Measurements from ENCODE around the gene SEPTIN1. TPM values are rescaled to one million over a fixed set of nuclear protein-coding genes. Genes with fewer than 3 reads are reported as not detected.

The SEPTIN1 gene
- total and polyA plus RNA-seq, 2 of the 13 experiments (the other 11 are each of a cell fraction or from before 2014, with no cell fraction given) = 0.18 to 0.67 TPM

DNA sequence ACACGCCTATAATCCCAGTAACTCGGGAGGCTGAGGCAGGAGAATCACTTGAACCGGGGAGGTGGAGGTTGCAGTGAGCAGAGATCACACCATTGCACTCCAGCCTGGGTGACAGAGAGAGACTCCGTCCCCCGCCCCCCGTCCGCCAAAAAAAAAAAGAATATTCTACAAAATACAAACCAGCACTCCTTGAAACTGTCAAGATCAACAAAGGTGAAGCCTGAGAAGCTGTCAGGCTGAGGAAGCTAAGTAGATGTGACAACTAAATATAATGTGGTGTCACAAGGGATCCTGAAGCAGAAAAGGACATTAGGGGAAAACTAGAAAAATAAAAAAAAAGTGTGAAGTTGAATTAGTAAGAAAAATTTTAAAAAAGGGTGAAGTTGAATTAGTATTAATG, 33.4 kb downstream of the SEPTIN1 start:
- CTCF ChIA-PET (ENCODE audit: low intra/inter-chr PET ratio, low total read pairs) = no interaction called here
- Histone ChIP-seq H3K36me3 (replicated peaks in 1 of 2; ENCODE audit: control insufficient read depth in 1 of 2, insufficient read depth in 2 of 2, low read length in 2 of 2) (peaks cover 8 to 46% of the 10 kb centered on the region in 2 experiments), H3K27ac (ENCODE audit: extremely low read length, insufficient read depth, low read length) (no peak overlapping the region), H3K9ac (ENCODE audit: insufficient read depth, low read depth, low read length) (no peak overlapping the region), H3K4me2 (ENCODE audit: low read depth, low read length) (no peak overlapping the region), H3K4me1 (ENCODE audit: insufficient read depth, low read length) (peaks cover 27% of the 10 kb centered on the region), H3K27me3 (ENCODE audit: control insufficient read depth in 1 of 2, insufficient read depth in 2 of 2, low read length in 2 of 2) (no peaks in the 10 kb centered on the region; a peak in 1 of 5 replicates), H4K20me1 (ENCODE audit: insufficient read depth, low read length) (no peaks in the 10 kb centered on the region), H2AFZ (ENCODE audit: low read length) (no peak overlapping the region), H3K4me3 (replicated peaks in 1 of 3; ENCODE audit: insufficient read depth in 1 of 3, low read depth in 2 of 3, low read length in 3 of 3) (no peak overlapping the region), H3K79me2 (ENCODE audit: insufficient read depth, low read length) (peaks cover 4% of the 10 kb centered on the region), H3K9me3 (ENCODE audit: low read length) (no peaks in the 10 kb centered on the region)
- in situ Hi-C loops (cut with HindIII; ENCODE audit: extremely low pct_ligation_motif_present, low pct_unique_long_range_greater_than_20kb) (loop anchor here (25.0 kb wide), 1 partner anchor 762 kb away; no protein-coding TSS in a partner anchor), intact Hi-C loops (cut with micrococcal nuclease; ENCODE audit: unreplicated experiment) (no loop called here)
- FAIRE-seq (no peak), ATAC-seq (no peak), DNase-seq (ENCODE audit: low spot score) (no peak)
- TF ChIP-seq HNRNPLL (IDR thresholded peaks at IDR 0.05; ENCODE audit: low read depth, low read length, poor library complexity, severe bottlenecking) = no peak
- TF ChIP-seq DR1 (CRISPR knock-in tag; IDR thresholded peaks at IDR 0.05) = no peak
- TF ChIP-seq ZNF546 (CRISPR knock-in tag; conservative IDR thresholded peaks at IDR 0.05) = no peak
- no peak for TF ChIP-seq ADNP (CRISPR knock-in tag; IDR thresholded peaks at IDR 0.05)
- TF ChIP-seq, protein P1, sequence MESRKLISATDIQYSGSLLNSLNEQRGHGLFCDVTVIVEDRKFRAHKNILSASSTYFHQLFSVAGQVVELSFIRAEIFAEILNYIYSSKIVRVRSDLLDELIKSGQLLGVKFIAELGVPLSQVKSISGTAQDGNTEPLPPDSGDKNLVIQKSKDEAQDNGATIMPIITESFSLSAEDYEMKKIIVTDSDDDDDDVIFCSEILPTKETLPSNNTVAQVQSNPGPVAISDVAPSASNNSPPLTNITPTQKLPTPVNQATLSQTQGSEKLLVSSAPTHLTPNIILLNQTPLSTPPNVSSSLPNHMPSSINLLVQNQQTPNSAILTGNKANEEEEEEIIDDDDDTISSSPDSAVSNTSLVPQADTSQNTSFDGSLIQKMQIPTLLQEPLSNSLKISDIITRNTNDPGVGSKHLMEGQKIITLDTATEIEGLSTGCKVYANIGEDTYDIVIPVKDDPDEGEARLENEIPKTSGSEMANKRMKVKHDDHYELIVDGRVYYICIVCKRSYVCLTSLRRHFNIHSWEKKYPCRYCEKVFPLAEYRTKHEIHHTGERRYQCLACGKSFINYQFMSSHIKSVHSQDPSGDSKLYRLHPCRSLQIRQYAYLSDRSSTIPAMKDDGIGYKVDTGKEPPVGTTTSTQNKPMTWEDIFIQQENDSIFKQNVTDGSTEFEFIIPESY (CRISPR knock-in tag; IDR thresholded peaks at IDR 0.05) = no peak
- TF ChIP-seq ZFP36L1 (CRISPR knock-in tag; IDR thresholded peaks at IDR 0.05) = no peak
- no peak for TF ChIP-seq ZNF746 (CRISPR knock-in tag; IDR thresholded peaks at IDR 0.05)
- no TSS peak for BruUV-seq (replicated peaks)
- POLR2A ChIA-PET = interaction anchor here (1.3 kb wide), 1 partner anchor 61 kb away, joined by 3 read pairs; no protein-coding TSS in a partner anchor
- 97% methylated on average over 7 of the region's 7 CpGs for WGBS (ENCODE audit: low lambda C conversion rate)

DNA sequence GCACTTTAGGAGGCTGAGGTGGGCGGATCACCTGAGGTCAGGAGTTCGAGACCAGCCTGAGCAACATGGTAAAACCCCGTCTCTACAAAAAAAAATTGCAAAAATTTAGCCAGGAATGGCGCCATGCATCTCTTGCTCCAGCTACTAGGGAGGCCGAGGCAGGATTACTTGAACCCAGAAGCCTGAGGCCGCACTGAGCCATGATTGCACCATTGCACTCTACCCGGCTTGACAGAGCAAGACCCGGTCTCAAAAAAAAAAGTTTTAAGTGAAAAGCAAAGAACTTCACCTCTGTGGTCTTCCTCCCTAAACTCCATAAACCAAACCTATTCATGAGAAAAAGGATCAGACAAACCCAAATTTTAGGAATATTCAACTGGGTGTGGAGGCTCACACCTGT, 34.2 kb downstream of the SEPTIN1 start:
- Histone ChIP-seq H3K36me3 (replicated peaks in 1 of 2; ENCODE audit: control insufficient read depth in 1 of 2, insufficient read depth in 2 of 2, low read length in 2 of 2) (peaks cover 9 to 47% of the 10 kb centered on the region in 2 experiments), H3K4me2 (ENCODE audit: low read depth, low read length) (no peak overlapping the region), H3K27me3 (ENCODE audit: control insufficient read depth in 1 of 2, insufficient read depth in 2 of 2, low read length in 2 of 2) (no peaks in the 10 kb centered on the region; a peak in 1 of 5 replicates), H3K27ac (ENCODE audit: extremely low read length, insufficient read depth, low read length) (no peak overlapping the region), H3K4me3 (replicated peaks in 1 of 3; ENCODE audit: insufficient read depth in 1 of 3, low read depth in 2 of 3, low read length in 3 of 3) (no peak overlapping the region), H3K9ac (ENCODE audit: insufficient read depth, low read depth, low read length) (no peak overlapping the region), H3K9me3 (ENCODE audit: low read length) (no peaks in the 10 kb centered on the region), H3K79me2 (ENCODE audit: insufficient read depth, low read length) (no peaks in the 10 kb centered on the region), H2AFZ (ENCODE audit: low read length) (no peak overlapping the region), H3K4me1 (ENCODE audit: insufficient read depth, low read length) (peaks cover 19% of the 10 kb centered on the region), H4K20me1 (ENCODE audit: insufficient read depth, low read length) (no peaks in the 10 kb centered on the region)
- DNase-seq (ENCODE audit: low spot score) (no peak), FAIRE-seq (no peak), ATAC-seq (no peak)
- ChIA-PET POLR2A (no interaction called here), CTCF (ENCODE audit: low intra/inter-chr PET ratio, low total read pairs) (no interaction called here)
- 98% methylated on average over 8 of the region's 8 CpGs for WGBS (ENCODE audit: low lambda C conversion rate)
- in situ Hi-C loops (cut with HindIII; ENCODE audit: extremely low pct_ligation_motif_present, low pct_unique_long_range_greater_than_20kb) (loop anchor here (25.0 kb wide), 1 partner anchor 761 kb away; no protein-coding TSS in a partner anchor), intact Hi-C loops (cut with micrococcal nuclease; ENCODE audit: unreplicated experiment) (no loop called here)
- no TSS peak for BruUV-seq (replicated peaks)
- no peak for TF ChIP-seq ZBTB38 (CRISPR knock-in tag; IDR thresholded peaks at IDR 0.05)
- TF ChIP-seq POLR2A (IDR thresholded peaks at IDR 0.05; ENCODE audit: insufficient read depth in 1 of 2, low read depth in 2 of 2, low read length in 2 of 2) = 0 out of 4 replicates have a peak, but pooled peaks of 1 of the 2 experiments have one; percentile 11
